HG03159 (cell line): ENCODE data around the gene THRA.
A peak's percentile ranks its signal among the peaks of the same experiment; 100 is the strongest.

ENCODE experiments used
- ATAC-seq: cut with Tn5 transposase; IDR thresholded peaks from one replicate; pipeline ENCODE4 v1.9.1; 2021; ENCODE audit warnings: mild to moderate bottlenecking, moderate library complexity; ENCODE audit not compliant: unreplicated experiment

The THRA gene

DNA sequence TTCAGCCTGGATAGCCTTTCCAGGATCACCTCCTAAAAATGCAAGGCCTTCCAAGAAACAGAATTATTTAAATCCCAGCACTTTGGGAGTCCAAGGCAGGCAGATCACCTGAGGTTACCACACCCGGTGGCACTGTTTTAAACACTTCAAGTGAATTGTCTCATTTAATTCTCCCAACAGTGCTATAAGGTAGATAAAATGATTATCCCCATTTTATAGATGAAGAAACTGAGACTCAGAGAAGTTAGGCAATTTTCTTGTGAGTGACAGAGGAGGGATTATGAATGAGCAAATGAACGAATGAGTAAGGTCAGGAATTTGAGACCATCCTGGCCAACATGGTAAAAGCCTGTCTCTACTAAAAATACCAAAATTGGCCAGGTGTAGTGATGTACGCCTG is 16.8 kb downstream of the THRA start:
- no peak for ATAC-seq

DNA sequence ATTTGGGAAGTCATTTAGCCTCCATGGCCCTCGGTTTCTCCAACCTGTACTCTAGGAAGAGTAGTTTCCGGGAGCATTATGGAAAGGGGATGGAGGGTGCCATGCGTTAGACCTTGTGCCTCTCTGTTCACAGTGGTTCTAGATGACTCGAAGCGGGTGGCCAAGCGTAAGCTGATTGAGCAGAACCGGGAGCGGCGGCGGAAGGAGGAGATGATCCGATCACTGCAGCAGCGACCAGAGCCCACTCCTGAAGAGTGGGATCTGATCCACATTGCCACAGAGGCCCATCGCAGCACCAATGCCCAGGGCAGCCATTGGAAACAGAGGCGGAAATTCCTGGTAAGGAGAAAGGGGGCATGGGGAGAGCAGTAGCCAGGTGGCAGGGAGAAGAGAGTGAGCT is 21.7 kb downstream of the THRA start:
- no peak for ATAC-seq

DNA sequence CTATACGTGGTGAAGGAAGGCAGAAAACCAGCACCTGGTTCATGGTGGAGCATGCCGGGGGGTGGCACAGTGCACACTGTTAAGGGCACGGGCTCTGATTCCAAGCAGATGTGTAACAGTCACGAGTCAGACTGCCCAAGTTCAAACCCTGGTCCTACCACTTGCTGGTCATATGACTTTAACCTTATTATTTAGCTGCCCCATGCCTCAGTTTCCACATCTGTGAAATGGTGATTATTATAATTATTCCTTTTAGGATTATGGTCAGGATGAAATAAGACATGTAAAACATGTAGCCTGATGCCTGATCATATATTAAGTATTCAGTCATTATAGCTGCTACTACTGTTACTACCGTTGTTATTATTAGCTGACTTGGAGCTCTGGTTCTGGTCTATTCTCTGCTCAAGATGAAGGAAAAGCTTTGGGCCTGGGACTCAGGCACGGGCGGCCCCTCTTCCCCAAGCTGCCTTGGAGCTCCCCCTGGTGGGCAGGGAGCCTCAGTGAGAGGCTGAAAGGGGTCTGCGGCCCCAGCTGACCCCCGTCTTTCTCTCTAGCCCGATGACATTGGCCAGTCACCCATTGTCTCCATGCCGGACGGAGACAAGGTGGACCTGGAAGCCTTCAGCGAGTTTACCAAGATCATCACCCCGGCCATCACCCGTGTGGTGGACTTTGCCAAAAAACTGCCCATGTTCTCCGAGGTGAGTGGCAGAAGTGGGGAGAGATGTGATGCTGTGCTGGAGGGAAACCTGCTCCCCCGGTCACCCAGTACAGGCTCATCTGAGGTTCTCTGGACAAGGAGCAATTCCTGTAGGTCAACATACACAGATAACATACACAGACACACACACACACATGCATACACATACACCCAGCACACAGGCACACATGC is 23.6 kb downstream of the THRA start:
- no peak for ATAC-seq

DNA sequence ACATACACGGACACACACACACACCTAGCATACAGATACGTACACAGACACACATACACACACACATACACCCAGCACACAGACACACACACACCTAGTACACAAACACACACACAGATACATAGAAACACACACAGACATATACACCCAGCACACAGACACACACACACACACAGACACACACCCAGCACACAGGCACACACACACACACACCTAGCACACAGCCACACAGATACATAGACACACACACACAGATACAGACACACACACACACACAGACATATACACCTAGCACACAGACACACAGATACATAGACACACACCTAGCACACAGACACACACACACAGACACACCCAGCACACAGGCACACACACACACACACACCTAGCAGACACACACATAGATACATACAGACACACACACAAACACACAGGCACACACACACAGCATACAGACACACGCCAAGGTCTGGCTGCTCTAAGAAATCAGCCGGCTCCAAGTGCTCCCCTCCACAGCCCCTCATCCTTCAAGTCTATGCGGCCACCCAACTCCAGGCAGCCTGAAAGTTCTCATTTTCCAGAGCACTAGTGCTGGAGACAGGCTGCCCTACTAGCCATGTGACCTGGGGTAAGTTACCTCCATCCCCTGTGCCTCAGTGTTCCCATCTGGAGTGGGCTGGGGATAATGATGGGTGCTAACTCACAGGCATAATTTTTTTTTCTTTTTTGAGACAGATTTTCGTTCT is 24.5 kb downstream of the THRA start:
- no peak for ATAC-seq

DNA sequence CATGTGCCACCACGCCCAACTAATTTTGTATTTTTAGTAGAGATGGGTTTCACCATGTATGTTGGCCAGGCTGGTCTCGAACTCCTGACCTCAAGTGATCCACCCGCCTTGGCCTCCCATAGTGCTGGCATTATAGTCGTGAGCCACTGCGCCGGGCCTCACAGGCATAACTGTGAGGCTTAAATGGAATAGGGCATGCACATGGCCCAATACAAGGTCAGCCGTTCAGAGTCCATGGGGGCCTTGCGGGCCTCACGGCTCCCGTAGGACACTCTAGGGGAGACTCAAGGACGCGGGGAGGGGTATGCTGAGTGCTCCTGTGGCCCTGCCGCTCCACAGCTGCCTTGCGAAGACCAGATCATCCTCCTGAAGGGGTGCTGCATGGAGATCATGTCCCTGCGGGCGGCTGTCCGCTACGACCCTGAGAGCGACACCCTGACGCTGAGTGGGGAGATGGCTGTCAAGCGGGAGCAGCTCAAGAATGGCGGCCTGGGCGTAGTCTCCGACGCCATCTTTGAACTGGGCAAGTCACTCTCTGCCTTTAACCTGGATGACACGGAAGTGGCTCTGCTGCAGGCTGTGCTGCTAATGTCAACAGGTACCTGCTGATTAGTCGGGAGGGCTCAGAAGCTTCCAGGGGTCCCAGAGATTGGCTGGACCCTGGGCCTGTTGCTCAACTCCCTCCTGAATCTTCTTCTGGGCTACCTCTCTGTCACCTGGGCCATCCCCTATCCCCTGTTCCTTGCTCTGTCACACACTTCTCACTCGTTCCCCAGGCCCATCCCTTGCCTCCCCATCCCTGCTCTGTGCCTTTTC is 25.3 kb downstream of the THRA start:
- no peak for ATAC-seq

DNA sequence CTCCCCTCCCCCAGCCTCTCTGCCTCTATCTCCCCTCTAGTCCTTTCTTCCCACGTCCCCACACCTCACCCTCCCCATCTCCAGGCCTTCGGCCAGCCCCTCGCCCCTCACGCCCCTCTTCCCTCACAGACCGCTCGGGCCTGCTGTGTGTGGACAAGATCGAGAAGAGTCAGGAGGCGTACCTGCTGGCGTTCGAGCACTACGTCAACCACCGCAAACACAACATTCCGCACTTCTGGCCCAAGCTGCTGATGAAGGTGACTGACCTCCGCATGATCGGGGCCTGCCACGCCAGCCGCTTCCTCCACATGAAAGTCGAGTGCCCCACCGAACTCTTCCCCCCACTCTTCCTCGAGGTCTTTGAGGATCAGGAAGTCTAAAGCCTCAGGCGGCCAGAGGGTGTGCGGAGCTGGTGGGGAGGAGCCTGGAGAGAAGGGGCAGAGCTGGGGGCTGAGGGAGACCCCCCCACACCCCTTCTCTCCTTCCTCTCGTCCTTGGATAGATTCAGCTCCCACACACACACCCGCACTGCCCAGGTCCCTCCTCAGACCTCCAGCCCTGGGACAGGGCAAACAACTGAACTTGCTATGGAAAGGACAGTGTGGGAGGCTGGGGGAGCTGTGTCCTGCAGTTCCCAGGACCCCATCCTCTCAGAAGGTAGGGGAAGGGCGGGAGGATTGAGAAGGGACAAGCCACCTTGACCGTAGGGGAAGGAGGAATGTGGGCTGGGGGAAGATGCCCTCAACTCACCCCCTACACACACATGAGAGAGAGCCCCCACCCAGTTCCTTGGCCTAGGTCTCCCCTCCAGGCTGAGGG is 26.5 kb downstream of the THRA start:
- ATAC-seq = no peak

DNA sequence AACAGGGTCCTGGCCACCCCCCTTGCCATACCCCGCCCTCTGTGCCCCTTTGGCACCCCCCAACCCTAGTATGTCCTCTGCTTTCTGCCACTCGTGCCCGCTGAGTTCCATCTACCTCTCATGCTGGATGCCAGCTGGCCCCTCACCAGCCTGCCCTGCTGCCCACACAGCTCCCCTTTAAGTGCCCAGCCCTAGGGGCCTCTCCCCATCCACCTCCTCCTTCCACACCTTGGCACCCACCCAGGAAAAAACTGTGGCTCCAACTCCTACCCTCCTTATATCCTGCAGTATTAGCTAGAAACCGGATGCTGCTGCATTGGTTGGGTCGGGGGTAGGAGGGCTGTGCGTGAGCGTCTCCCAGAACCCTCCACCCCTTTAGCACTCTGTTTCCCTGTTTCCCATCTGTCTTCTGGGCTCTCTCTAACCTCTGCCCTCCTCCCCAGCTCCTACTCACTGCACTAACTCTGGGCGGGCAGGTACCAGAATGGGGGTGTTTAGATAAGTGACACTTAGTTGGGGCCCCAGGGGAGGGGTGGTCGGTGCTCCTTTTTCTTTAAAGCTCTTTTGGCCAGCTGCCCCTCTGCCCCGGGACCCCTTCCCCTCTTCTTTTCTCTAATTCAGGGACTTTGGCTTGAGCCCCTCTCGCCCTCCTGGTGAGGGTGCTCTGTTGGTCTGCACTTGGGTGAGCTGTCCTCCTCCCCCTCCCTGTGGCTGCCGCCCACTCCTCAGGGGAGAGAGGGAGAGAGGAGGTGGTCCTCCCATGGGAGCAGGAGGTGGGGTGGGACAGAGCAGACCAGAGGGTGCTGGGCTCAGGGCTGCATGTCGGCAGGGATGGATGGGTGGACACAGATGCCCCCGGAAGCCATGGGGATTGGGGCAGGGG is 27.7 kb downstream of the THRA start:
- ATAC-seq = no peak

DNA sequence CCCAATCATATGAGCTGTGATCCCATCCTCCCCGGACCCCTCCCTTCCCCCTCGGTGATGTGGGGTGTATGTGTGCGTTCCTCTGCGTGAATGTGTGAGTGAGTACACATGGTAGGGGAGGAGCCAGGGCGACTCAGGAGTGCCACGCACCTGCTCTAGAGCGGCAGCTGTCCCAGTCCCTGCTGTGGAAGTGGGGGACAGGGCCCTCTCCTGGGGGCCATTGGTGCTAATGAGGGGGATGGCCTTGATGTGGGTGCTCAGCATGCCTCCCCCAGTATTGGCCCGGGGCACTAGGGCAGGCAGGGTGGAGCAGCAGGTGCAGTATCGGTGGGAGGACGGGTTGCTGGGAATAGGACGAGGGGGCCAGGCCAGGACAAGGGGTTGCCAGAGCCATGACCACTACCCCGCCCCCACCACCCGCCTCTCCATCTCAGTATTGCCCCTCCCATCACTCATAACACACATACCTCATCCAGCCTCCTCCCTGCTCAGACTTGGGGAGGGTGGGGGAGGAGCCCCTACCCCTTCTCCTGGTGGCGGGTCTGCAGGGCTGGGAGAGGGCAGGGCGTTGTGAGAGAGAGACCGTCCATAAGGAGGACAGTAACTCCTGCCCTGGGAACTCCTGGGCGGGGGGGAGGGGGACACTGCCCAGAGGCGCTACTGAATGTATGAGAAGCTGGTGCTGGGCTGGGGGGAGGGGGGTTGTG is 29.1 kb downstream of the THRA start:
- ATAC-seq = no peak

DNA sequence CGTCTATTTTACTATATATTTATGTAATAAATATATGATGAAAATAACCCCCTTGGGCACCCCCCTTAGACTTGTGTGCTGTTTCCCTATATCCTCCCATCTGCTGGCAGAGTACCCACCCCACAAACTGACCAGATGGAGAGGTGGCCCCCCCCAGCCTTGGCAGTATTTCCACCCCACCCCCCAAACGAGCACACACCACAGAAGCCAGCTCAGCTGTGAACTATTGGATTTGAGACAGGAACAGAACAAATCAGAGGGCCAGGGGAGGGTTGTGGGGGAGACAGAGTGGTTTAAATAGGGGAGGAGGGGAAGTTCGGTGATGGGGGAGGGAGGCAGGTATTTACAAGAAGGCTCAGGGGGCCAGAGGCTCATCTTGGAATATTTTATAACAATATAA is 29.8 kb downstream of the THRA start:
- ATAC-seq = no peak

DNA sequence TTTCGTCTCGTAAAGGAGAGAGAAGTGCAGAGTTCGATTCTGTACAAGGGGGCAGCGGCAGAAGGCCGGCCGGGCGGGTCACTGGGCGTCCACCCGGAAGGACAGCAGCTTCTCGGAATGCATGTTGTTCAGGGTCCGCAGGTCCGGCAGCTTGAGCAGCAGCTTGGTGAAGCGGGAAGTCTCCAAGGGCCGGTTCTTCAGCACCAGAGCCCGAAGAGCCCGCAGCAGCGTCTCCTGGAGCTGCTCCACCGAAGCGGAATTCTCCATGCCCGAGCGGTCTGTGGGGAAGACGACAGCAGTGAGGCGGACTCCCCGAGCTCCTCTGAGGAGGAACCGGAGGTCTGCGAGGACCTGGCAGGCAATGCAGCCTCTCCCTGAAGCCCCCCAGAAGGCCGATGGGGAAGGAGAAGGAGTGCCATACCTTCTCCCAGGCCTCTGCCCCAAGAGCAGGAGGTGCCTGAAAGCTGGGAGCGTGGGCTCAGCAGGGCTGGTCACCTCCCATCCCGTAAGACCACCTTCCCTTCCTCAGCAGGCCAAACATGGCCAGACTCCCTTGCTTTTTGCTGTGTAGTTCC is 30.3 kb downstream of the THRA start:
- no peak for ATAC-seq

DNA sequence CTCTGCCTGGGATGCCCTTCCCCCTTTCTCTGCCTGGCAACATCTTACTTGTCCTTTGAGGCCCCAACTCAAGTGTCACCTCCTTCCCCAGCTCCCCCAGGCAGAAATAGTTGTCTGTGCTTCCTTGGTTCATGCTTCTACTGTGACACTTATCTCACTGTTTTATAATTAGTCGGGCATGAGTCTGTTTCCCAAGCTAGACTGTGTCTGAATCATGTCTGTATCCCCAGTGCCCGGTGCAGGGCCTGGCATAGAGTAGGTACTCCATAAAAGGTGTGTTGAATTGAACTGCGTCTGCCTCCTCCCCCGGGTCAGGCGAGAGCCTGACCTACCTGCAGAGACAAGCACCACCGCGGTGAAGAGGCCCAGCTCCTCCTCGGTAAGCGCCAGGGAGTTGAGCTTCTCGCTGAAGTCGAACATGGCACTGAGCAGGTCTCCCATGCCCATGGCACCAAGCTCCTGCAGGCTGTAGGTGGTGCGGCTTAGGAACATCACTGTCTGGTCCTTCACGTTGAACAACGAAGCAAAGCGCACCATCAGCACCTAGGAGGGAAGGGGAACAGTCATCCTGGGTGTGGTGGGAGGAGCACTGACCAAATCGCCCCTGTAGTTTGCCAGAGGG is 30.9 kb downstream of the THRA start:
- ATAC-seq = no peak

DNA sequence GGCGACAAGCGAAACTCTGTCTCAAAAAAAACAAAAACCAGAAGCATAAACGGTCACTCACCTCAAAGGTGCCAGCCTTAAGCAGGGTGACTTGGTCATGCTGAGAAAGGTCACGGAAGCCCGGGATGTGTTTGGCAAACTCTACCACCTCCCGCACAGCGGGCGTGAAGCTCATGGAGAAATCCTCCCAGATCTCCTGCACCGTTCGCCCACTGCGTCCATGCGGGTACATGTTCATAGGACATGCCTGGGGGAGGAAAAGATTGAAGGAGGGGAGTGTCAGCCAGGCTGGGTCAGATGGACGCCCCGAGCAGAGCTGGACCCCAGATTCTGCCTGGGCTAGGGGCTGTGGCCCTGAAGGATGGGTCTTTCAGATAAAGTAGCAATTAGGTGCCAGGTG is 32.1 kb downstream of the THRA start:
- ATAC-seq = no peak

DNA sequence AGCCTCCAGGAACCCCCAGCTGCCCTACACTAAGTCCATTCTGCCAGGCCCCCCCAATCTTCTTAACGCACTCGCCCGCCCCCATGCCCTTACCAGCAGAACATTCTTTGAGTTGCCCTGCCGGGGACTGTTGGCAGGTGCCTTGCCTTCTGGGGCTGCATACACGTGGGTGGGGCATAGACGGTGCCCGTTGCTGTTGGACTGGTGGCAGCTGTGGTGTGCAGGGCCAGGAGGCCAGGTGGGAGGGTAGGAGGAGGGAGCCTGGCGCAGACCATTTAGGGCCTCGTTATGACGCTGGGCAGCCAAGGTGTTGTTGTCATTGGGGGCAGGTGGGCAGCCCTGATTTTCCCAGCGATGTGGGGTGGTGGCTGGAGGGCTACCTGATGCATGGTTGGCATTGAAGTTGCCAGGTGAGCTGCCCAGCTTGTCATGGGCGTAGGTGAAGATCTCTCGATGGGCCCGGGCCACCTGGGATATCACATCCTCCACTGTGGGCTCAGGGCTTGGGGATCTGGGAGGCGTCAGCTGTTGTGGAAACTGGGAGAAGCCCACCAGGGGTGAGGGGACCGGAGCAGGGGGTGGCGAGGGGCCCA is 32.7 kb downstream of the THRA start:
- no peak for ATAC-seq

DNA sequence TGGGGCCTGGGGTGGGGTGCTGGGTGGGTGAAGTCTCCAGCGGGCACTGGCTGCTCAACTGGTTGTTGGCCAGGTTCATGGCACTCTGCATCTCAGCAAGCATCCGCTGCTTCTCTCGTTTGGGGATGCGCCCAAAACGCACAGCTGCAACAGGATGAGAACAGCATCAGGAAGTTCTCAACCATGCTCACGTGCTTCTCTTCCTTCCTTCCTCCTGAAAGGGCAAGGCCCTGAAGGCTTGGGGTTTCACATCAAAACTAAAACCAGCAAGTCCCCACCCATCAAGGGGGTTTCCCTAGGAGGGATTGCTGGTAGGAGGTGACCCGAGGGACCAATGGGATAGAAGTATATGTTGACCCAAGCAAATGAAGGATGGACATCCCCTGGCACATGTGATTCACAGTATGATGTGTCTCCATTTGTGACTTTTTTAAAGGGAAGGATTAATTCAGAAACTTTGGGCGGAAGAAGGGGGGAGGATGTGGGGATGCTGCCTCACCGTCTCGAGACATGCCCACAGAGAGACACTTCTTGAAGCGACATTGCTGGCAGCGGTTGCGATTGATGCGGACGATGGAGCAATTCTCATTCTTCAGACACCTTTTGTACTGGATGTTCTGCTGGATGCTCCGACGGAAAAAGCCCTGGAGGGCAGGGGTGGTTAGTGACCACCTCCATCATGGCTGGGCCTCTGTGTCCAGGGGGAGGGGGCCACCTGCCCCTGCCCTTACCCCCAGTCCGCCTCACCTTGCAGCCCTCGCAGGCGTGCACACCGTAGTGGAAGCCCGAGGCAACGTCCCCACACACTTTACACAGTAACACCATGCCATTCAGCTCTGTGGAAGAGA is 33.4 kb downstream of the THRA start:
- peak; percentile 44 for ATAC-seq

DNA sequence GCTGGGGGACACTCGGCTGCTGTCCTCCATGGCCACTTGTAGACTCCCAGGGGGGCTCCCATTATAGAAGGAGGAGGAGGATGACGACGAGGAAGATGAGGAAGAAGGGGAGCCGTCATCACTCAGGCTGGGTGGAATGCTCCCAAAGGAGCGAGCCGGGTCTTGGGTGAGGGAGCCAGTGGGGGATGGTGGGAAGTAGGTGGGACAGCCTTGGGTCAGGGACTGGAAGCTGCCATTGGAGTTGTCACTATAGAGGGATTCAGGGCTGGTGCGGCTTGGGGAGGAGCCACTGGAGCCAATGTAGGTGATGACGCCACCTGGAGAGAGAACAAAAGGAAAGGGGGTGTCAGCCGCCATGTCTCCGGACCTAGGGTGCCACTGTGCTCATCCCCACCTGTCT is 34.3 kb downstream of the THRA start:
- no peak for ATAC-seq

DNA sequence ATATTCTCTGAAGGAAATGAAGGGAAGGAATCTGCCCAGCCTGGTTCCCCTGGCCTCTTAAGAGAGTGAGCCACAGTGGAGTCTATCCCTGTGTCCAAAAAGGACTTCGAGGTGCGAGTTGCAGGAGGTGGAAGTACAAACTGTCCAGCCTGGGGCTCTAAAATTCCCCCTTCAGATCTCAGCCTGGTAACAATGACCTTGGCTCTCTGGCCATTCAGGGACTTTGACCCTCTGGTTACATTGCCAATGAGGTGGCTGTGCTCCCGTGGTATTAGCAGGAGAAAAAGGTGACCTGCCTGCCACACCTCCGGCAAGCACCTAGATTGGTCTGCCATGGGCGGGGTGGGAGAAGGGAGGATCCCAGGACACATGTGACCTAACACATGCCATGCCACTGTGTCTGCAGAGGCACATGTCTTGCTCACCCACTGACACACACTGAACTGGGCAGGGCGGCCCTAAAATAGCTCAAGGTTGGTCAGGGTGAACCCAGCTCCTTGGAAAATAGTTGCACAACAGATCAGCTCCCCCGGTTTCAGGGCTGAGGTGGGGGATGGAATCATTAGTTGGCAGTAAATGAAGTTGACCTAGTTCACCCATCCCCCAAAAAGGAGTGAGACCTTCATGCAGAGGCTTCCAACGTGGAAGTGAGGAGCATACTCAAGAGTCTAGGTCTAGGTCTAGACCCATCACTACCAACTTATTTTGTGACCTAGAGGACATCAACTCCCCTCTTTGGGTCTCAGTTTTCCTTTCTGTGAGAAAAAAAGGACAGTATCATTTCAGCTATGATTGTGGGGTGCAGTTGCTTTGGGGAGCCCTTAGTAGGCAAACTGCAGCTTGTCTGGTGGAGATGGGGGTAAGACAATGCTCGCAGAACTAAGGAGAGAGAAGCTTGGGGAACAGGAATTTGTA is 35.4 kb downstream of the THRA start:
- ATAC-seq = no peak
